Stimulated activated CD4-positive, alpha-beta T cell treated with anti-CD3 and anti-CD28 coated beads, Interleukin-1b, Interleukin-23, amount 100 ng/mL, for 24 hours (primary cell): Measurements from ENCODE around the gene PPP2R2D.
"Not testable (repeated sequence)": the region's sequence is repeated elsewhere in the genome, so short reads cannot be mapped to it uniquely, and the experiment has no call there.

Experiments used
- DNase-seq, 4 experiments: peaks; one replicate each; pipeline ENCODE4 v3.0.0-alpha.2; 2020; ENCODE audit warnings: low read depth in 4 of 4, low spot score in 1 of 4

Gene PPP2R2D

GRCh38 chr10:131905603-131906268, 4.9 kb downstream of the PPP2R2D start:
- no peak for DNase-seq

GRCh38 chr10:131906269-131906639, 5.4 kb downstream of the PPP2R2D start:
- no peak for DNase-seq

DNA sequence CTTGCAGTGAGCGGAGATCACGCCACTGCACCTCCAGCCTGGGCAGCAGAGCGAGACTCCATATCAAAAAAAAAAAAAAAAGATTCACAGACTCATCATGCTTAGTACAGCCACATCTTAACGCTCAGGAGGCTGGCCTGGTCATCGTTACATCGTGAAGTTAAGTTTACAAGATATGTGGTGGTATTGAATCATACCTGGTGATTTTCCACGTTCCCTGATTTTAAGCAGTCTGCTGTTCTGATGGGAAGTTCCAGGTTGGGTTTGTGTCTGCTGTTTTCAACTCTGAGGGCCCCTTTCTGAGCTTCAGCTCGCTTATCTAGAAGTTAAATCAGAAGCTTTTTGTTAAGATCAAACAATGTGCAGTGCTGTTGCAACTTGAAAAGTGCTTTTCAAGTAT, 6.9 kb downstream of the PPP2R2D start:
- DNase-seq, result no peak

- no peak for DNase-seq
Measured at GRCh38 chr10:131908151-131908550, 7.3 kb downstream of the PPP2R2D start.

DNA sequence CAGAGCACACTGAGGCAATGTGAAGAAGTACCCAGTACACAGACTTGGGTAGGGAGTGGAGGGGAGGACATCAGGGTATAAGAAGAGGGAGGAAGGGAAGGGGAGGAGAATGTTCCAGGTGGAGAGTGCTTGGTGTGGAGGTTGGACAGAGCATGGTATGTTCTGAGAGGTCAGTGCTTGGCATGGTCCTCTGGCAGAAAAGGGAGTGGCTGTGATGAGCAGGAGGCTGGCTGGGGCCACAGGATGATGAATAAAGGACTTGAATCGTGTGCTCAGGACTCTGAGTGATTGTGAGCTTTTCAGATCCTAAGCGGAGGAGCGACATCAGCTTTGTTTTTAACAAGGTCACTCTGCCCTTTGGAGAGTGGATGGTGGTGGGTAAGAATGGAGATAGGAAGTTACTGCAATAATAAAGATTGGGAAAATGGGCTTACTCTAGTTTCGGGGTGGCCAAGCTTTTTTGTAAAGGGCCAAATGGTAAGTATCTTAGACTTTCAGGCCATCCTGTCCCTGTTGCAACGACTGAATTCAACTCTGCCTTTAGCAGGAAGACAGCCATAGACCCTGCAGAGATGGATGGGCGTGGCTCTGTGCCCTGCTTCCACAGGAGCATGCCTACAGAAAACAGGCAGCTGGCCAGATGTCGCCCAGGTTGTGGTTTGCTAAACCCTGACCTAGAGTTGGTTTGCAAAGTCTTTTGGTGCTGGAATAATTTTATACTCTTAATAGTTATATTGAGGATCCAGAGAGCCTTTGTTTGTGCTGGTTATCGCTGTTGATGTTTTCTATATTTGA, 8.4 kb downstream of the PPP2R2D start:
- no peak for DNase-seq

DNA sequence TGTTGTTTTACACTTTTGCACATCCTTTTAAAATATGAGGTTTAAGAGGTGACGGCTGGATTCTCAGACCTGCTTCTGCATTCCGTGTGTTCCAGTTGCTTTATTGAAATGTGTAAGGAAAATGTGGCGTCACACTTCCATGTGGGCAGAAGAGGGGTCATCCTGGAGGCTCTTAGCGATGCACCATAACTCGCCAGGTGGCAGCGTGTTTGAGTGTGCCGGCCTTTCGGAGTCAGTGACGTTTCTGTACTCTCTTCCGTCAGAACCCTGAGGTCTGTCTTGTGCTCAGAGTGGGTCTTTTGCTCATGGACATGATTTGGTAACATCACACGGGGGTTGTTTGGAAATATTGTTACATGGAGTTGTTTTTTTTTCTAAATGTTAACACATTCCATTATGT, 9.1 kb downstream of the PPP2R2D start:
- no peak for DNase-seq

DNA sequence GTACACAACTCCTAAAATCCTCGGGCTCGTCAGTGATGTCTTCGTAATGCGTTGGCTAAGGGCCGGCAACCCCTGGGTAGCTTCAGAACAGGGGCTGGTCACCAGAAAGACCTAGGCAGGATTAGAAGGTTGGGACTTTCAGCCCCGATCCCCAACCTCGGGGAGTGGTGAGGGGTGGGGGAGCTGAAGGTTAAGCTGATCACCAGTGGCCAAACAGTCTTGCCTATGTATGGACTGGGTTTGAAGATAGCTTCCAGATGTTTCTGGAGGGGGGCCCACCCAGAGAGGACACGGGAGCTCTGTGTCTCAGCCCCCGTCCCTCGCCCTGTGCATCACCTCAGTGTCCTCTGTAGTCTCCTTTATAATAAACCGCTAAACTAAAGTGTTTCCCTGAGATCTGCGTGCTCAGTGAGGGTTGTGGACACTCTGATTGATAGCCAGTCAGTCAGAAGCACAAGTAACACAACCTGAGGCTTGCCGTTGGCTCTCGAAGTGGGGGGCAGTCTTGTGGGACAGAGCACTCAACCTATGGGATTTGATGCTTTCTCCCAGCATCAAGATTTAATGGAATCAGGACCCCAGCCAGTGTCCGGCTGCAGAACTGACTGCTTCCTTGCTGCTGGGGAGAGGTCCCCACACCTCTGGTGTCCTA, 10.0 kb downstream of the PPP2R2D start:
- DNase-seq, result no peak

DNA sequence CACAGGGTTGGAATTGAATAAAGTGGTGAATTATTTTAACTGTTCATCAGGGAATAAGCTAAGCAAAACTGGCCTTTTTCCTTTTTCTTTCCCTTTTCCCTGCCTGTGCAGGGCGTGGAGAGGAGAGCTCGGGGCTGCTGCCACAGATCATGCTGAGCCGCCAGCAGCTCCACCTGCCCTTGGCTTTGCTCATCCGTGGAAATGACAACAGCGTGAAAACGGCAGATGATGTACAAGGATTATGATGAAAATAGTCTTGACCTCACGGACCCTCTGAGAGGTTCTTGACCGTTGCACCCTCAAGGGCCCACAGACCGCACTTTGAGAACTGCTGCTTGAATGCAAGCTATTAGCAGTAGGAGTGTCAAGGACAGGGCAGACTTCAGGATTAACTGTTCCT, 10.6 kb downstream of the PPP2R2D start:
- DNase-seq, result no peak

DNA sequence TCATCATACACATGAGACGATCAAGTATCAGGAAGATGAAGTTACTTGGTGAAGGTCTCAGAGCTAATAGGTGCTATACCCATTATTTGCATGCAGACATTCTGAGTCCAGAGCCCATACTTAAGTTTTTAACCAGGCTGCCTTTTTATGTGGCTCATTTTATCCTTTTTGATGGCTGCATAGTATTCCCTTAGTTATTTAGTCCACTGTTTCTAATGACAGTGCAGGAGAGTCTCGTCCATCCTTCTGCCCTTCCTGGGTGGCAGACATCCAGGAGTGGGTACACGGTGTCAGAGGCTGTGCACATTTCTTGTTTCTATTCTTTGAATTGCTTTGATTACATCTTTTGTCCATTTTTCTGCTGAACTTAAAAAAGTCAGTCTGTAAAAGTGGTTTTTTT, 11.8 kb downstream of the PPP2R2D start:
- DNase-seq, result no peak

DNA sequence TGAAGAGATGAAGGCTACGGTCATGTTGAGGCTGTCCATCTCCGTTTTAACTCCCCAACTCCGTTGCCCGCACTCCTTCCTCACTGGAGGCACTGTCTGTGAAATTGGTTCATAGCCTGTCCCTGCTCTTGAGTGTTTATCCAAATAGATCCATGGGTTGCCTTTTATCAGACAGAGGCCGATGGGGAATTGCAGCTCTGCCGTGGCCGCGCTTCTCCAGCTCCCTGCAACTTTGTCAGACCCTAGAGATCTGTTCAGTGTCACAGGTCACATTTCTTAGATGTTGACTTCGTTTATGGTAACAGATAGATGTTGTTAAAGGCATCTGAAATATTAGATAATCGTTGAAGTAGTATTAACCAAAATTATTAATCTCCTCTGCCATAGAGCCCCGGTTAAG, 14.7 kb downstream of the PPP2R2D start:
- DNase-seq, result no peak

- DNase-seq, result no peak
Measured at GRCh38 chr10:131915990-131916766, 15.4 kb downstream of the PPP2R2D start.

DNA sequence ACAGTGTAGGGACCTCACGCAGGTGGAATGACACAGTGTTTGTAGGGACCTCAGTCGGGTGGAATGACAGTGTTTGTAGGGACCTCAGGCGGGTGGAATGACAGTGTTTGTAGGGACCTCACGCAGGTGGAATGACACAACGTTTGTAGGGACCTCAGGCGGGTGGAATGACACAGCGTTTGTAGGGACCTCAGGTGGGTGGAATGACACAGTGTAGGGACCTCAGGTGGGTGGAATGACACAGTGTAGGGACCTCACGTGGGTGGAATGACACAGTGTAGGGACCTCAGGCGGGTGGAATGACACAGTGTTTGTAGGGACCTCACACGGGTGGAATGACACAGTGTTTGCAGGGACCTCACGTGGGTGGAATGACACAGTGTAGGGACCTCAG, 16.0 kb downstream of the PPP2R2D start:
- DNase-seq, result not testable (repeated sequence)

DNA sequence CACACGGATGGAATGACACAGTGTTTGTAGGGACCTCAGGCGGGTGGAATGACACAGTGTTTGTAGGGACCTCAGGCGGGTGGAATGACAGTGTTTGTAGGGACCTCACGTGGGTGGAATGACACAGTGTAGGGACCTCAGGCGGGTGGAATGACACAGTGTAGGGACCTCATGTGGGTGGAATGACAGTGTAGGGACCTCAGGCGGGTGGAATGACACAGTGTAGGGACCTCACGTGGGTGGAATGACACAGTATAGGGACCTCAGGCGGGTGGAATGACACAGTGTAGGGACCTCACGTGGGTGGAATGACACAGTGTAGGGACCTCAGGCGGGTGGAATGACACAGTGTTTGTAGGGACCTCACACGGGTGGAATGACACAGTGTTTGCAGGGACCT, 16.7 kb downstream of the PPP2R2D start:
- DNase-seq, result not testable (repeated sequence)

- DNase-seq, result not testable (repeated sequence)
Measured at GRCh38 chr10:131919461-131919860, 18.7 kb downstream of the PPP2R2D start.

- no peak for DNase-seq
Measured at GRCh38 chr10:131920151-131920550, 19.3 kb downstream of the PPP2R2D start.

DNA sequence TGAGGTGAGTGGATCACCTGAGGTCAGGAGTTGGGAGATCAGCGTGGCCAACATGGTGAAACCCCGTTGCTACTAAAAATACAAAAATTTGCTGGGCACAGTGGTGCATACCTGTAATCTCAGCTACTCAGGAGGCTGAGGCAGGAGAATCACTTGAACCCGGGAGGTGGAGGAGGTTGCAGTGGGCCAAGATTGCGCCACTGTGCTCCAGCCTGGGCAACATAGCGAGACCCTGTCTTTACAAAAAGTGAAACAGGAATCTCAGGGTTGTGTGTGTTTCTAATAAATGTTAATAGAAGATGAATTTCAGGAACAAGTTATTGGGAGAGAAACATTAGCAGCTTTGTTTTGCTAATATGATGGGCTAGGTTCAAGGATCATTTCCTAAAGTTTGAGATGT, 19.9 kb downstream of the PPP2R2D start:
- no peak for DNase-seq

DNA sequence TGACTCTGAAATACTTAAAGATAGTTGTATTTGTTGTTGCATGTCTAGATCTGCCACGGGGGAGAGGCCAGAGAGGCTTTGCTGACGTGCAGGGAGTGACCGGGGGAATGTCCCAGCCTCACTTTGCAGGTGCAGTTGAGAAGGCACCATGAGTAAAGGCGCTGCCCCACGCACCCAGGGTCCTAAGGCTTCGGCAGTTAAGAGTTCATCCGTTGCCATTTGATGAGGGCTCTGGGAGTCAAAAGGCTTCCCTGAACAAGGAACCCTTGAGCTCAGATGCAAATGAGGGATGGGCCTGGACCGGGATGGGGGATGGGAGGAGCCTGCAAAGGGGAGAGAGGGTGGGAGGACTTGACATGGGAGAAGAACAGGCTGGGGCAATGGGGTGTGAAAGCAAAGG, 20.4 kb downstream of the PPP2R2D start:
- no peak for DNase-seq

DNA sequence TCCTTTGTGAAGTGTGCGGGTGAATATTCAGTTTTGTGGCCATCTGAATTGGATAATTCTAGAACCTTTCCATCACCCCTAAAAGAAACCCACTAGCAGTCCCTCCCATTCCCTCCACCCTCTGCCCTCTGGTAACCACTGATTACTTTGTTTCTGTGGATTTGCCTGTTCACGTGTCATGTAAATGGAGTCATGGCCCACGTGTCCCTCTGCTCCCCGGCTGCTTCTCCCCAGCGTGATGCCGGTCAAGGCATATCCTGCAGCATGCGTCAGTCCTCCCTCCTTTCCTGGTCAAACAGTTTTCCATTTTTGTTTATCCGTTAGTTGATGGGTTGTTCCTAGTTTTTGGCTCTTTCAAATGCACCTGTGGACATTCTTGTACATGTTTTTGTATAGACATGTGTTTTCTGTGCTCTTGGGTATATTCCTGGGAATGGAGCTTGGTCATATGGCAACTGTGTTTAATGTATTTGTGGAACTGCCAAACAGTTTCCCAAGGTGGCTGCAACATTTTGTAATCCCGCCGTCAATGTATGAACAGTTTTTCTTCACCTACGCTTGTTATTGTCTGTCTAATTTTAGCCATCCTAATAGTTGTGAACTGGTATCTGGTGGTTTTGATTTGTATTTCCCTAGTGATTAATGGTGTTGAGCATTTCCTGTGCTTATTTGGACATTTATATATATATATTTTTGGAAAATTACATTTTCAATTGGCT, 22.4 kb downstream of the PPP2R2D start:
- DNase-seq, result no peak

DNA sequence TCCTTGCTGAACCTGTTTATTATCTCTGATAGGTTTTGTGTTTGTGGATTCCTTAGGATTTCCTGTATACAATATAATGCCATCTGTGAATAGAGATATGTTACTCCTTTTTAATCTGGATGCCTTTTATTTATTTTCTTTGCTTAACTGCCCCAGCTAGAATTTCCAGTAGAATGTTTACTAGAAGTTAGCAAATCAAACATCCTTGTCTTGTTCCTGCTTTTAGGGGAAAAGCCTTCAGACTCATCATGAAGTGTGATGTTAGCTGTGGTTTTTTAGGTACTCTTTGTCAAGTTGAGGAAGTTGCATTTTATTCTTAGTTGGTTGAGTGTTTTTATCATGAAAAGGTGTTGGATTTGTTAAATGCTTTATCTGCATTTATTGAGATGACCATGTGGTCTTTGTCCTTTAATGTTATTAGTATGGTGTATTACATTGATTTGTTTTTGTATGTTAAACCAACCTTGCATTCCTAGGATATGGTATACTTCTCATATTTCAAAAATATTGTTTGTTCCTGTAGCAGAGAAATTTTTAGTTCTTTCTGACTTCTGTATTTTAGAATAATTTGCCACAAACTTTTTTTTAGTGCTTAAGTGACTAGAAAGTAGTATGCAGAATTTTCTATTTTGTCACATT, 24.3 kb downstream of the PPP2R2D start:
- DNase-seq, result no peak

GRCh38 chr10:131925716-131926115, 24.9 kb downstream of the PPP2R2D start:
- DNase-seq, result no peak
